Fibroblast of skin of scalp (primary cell): ENCODE data around the gene PCDHGA1.

Experiments
- DNase-seq: peaks from one replicate; pipeline ENCODE4 v3.0.0-alpha.2; 2013

Gene PCDHGA1

GRCh38 chr5:141514330-141515133, 184.2 kb downstream of the PCDHGA1 start:
- DNase-seq = peak; percentile 73

- DNase-seq = no peak
Observed at GRCh38 chr5:141515141-141515540, 184.8 kb downstream of the PCDHGA1 start.

GRCh38 chr5:141515946-141516671, 185.8 kb downstream of the PCDHGA1 start:
- DNase-seq = no peak

GRCh38 chr5:141516672-141517025, 186.3 kb downstream of the PCDHGA1 start:
- no peak for DNase-seq

- no peak for DNase-seq
Observed at GRCh38 chr5:141517312-141517711, 187.0 kb downstream of the PCDHGA1 start.

- DNase-seq = peak; percentile 66
Observed at GRCh38 chr5:141517880-141518617, 187.7 kb downstream of the PCDHGA1 start.

- DNase-seq = no peak
Observed at GRCh38 chr5:141518618-141519015, 188.3 kb downstream of the PCDHGA1 start.

- DNase-seq = no peak
Observed at GRCh38 chr5:141519605-141520565, 189.6 kb downstream of the PCDHGA1 start.

GRCh38 chr5:141521244-141521781, 191.0 kb downstream of the PCDHGA1 start:
- DNase-seq = peak; percentile 98

GRCh38 chr5:141522301-141522700, 192.0 kb downstream of the PCDHGA1 start:
- DNase-seq = no peak

GRCh38 chr5:141523991-141524390, 193.7 kb downstream of the PCDHGA1 start:
- no peak for DNase-seq

- DNase-seq = peak; percentile 98
Observed at GRCh38 chr5:141524604-141525597, 194.6 kb downstream of the PCDHGA1 start.

- DNase-seq = no peak
Observed at GRCh38 chr5:141525653-141526052, 195.3 kb downstream of the PCDHGA1 start.

- no peak for DNase-seq
Observed at GRCh38 chr5:141527426-141527825, 197.1 kb downstream of the PCDHGA1 start.

- DNase-seq = no peak
Observed at GRCh38 chr5:141528291-141528984, 198.1 kb downstream of the PCDHGA1 start.

- peak; percentile 33 for DNase-seq
Observed at GRCh38 chr5:141529002-141529401, 198.7 kb downstream of the PCDHGA1 start.

- DNase-seq = no peak
Observed at GRCh38 chr5:141529873-141530272, 199.6 kb downstream of the PCDHGA1 start.

- DNase-seq = no peak
Observed at GRCh38 chr5:141532726-141533125, 202.4 kb downstream of the PCDHGA1 start.

GRCh38 chr5:141533897-141534296, 203.6 kb downstream of the PCDHGA1 start:
- no peak for DNase-seq
